ENCODE results near the gene PAH. TPM values are rescaled to one million over a fixed set of nuclear protein-coding genes. Genes with fewer than 3 reads are reported as not detected.
A peak's percentile ranks its signal among the peaks of the same experiment; 100 is the strongest.

Gene PAH
- polyA plus RNA-seq, 2 of the 4 experiments (the other 2 are of a cell fraction), result not detected

- ChIA-PET POLR2A (no interaction called here), CTCF (interaction anchor here (1.6 kb wide), 1 partner anchor 594 kb away, joined by 5 read pairs; no protein-coding TSS in a partner anchor)
- 0% methylated on average over 1 of the region's 1 CpG for WGBS (ENCODE audit: missing lambda C conversion rate)
- ATAC-seq, result no peak
- Histone ChIP-seq H3K9me3 (no peaks in the 10 kb centered on the region), H3K4me2 (no peak overlapping the region), H3K27ac (no peak overlapping the region), H3K4me1 (no peaks in the 10 kb centered on the region), H3K4me3 (no peak overlapping the region)
- FAIRE-seq, result no peak
- no peak for DNase-seq (ENCODE audit: low read depth in 1 of 2, low spot score in 1 of 2)
- TF ChIP-seq FOSB (CRISPR knock-in tag; IDR thresholded peaks at IDR 0.05) (no peak), ATOH8 (CRISPR knock-in tag; IDR thresholded peaks at IDR 0.05; ENCODE audit: low read depth) (no peak), CHD4 (IDR thresholded peaks at IDR 0.05; ENCODE audit: borderline replicate concordance) (no peak), GATA3 (IDR thresholded peaks at IDR 0.05; ENCODE audit: borderline replicate concordance) (no peak), POLR2AphosphoS2 (conservative IDR thresholded peaks at IDR 0.05; ENCODE audit: low read length) (no peak), NPAS2 (CRISPR knock-in tag; IDR thresholded peaks at IDR 0.05; ENCODE audit: borderline replicate concordance) (no peak), RCOR1 (IDR thresholded peaks at IDR 0.05; ENCODE audit: low read depth, low read length) (no peak), ZFP36 (IDR thresholded peaks at IDR 0.05; ENCODE audit: borderline replicate concordance, partially characterized antibody) (no peak), ZSCAN20 (CRISPR knock-in tag; IDR thresholded peaks at IDR 0.05) (no peak), HOXB13 (CRISPR knock-in tag; IDR thresholded peaks at IDR 0.05; ENCODE audit: low read depth) (no peak), SREBF2 (IDR thresholded peaks at IDR 0.05) (no peak), BCL3 (IDR thresholded peaks at IDR 0.05) (no peak), HEYL (CRISPR knock-in tag; IDR thresholded peaks at IDR 0.05) (no peak), SMC3 (IDR thresholded peaks at IDR 0.05) (no peak), KDM5A (IDR thresholded peaks at IDR 0.05) (no peak), PBX3 (IDR thresholded peaks at IDR 0.05) (no peak), E2F6 (IDR thresholded peaks at IDR 0.05; ENCODE audit: borderline replicate concordance, low read depth) (no peak), EP300 (IDR thresholded peaks at IDR 0.05) (no peak)
Observed at GRCh38 chr12:102954134-102954533, 37.1 kb upstream of the PAH start.

GRCh38 chr12:102953221-102953620, 36.2 kb upstream of the PAH start:
- no peak for DNase-seq (ENCODE audit: low read depth in 1 of 2, low spot score in 1 of 2)

GRCh38 chr12:102951841-102952240, 34.8 kb upstream of the PAH start:
- 65% methylated on average over 9 of the region's 9 CpGs for WGBS (ENCODE audit: missing lambda C conversion rate)
- ChIA-PET POLR2A (no interaction called here), CTCF (interaction anchor here (4.9 kb wide), 1 partner anchor 596 kb away, joined by 56 read pairs; no protein-coding TSS in a partner anchor)
- Histone ChIP-seq H3K4me3 (no peak overlapping the region), H3K9me3 (no peaks in the 10 kb centered on the region), H3K4me1 (no peaks in the 10 kb centered on the region), H3K27ac (no peak overlapping the region), H3K4me2 (no peak overlapping the region)
- FAIRE-seq (no peak), DNase-seq (ENCODE audit: low read depth in 1 of 2, low spot score in 1 of 2) (no peak), ATAC-seq (no peak)
- TF ChIP-seq NR3C1 (IDR thresholded peaks at IDR 0.05), result no peak
- TF ChIP-seq ZSCAN20 (CRISPR knock-in tag; IDR thresholded peaks at IDR 0.05), result no peak
- no peak for TF ChIP-seq KDM1A (IDR thresholded peaks at IDR 0.05; ENCODE audit: low read depth)
- TF ChIP-seq PBX3 (IDR thresholded peaks at IDR 0.05), result no peak
- no peak for TF ChIP-seq ELK1 (IDR thresholded peaks at IDR 0.05; ENCODE audit: low read depth, low read length)
- TF ChIP-seq FOSB (CRISPR knock-in tag; IDR thresholded peaks at IDR 0.05), result no peak

More at GRCh38 chr12:102953221-102953620, 36.2 kb upstream of the PAH start:
- ATAC-seq (no peak), FAIRE-seq (no peak)
- no peak overlapping the region for H3K4me2 ChIP-seq
- TF ChIP-seq ZFP36 (IDR thresholded peaks at IDR 0.05; ENCODE audit: borderline replicate concordance, partially characterized antibody), result no peak
- TF ChIP-seq FOSL2 (IDR thresholded peaks at IDR 0.05), result no peak
- TF ChIP-seq FOSL2 (CRISPR knock-in tag; IDR thresholded peaks at IDR 0.05), result peak; percentile 33; the same call in 1 of the 2 replicates
- POLR2A ChIA-PET, result no interaction called here
- H3K9me3 ChIP-seq, result no peaks in the 10 kb centered on the region
- H3K4me1 ChIP-seq, result no peaks in the 10 kb centered on the region
- no peak overlapping the region for H3K27ac ChIP-seq
- CTCF ChIA-PET, result interaction anchor here (1.6 kb wide), 1 partner anchor 595 kb away, joined by 5 read pairs; no protein-coding TSS in a partner anchor
- H3K4me3 ChIP-seq, result no peak overlapping the region
